Measurements from ENCODE around the gene ADD1.

Gene ADD1

GRCh38 chr4:2861631-2862436 is 18.2 kb downstream of the ADD1 start:
- ChIA-PET POLR2A (ENCODE audit: low non-redundant PET) (no interaction called here), CTCF (interaction anchor here (0.7 kb wide), 1 partner anchor 244 kb away, joined by 3 read pairs; no protein-coding TSS in a partner anchor)
- no peak for DNase-seq (ENCODE audit: low spot score)
- no peak overlapping the region for H3K27ac ChIP-seq
- no peak for TF ChIP-seq CTCF (conservative IDR thresholded peaks at IDR 0.05; ENCODE audit: low read depth)

- ChIA-PET POLR2A (ENCODE audit: low non-redundant PET) (no interaction called here), CTCF (interaction anchor here (0.6 to 0.7 kb wide), 2 partner anchors 10 to 144 kb away, joined by 3 to 4 read pairs; no protein-coding TSS in a partner anchor)
- no peak for TF ChIP-seq CTCF (conservative IDR thresholded peaks at IDR 0.05; ENCODE audit: low read depth)
- DNase-seq (ENCODE audit: low spot score), result peak; percentile 13
- H3K27ac ChIP-seq, result no peak overlapping the region
Observed at GRCh38 chr4:2862528-2862927, 18.9 kb downstream of the ADD1 start.

GRCh38 chr4:2863649-2864048 is 20.0 kb downstream of the ADD1 start:
- DNase-seq (ENCODE audit: low spot score), result no peak
- POLR2A ChIA-PET (ENCODE audit: low non-redundant PET), result no interaction called here
- no peak for TF ChIP-seq CTCF (conservative IDR thresholded peaks at IDR 0.05; ENCODE audit: low read depth)
- CTCF ChIA-PET, result no interaction called here
- no peak overlapping the region for H3K27ac ChIP-seq

GRCh38 chr4:2865196-2865780 is 21.6 kb downstream of the ADD1 start:
- POLR2A ChIA-PET (ENCODE audit: low non-redundant PET), result no interaction called here
- no peak for TF ChIP-seq CTCF (conservative IDR thresholded peaks at IDR 0.05; ENCODE audit: low read depth)
- H3K27ac ChIP-seq, result no peak overlapping the region
- CTCF ChIA-PET, result no interaction called here
- DNase-seq (ENCODE audit: low spot score), result no peak

- H3K27ac ChIP-seq, result no peak overlapping the region
- POLR2A ChIA-PET (ENCODE audit: low non-redundant PET), result no interaction called here
- no peak for TF ChIP-seq CTCF (conservative IDR thresholded peaks at IDR 0.05; ENCODE audit: low read depth)
- CTCF ChIA-PET, result interaction anchor here (0.6 kb wide), 1 partner anchor 19 kb away, joined by 6 read pairs; no protein-coding TSS in a partner anchor
- no peak for DNase-seq (ENCODE audit: low spot score)
Observed at GRCh38 chr4:2866160-2866861, 22.7 kb downstream of the ADD1 start.

- ChIA-PET CTCF (interaction anchor here (0.6 kb wide), 1 partner anchor 20 kb away, joined by 6 read pairs; no protein-coding TSS in a partner anchor), POLR2A (ENCODE audit: low non-redundant PET) (interaction anchor here (0.5 kb wide), 1 partner anchor 116 kb away, joined by 3 read pairs; no protein-coding TSS in a partner anchor)
- H3K27ac ChIP-seq, result no peak overlapping the region
- no peak for DNase-seq (ENCODE audit: low spot score)
- no peak for TF ChIP-seq CTCF (conservative IDR thresholded peaks at IDR 0.05; ENCODE audit: low read depth)
Observed at GRCh38 chr4:2866891-2867290, 23.2 kb downstream of the ADD1 start.

Measured in RWPE1 (cell line).